ENCODE measurements around the gene DLX5. TPM values are rescaled to one million over a fixed set of nuclear protein-coding genes. Genes with fewer than 3 reads are reported as not detected.

The DLX5 gene
- total RNA-seq, 1 experiment from 2014 or later: 3.6 TPM

DNA sequence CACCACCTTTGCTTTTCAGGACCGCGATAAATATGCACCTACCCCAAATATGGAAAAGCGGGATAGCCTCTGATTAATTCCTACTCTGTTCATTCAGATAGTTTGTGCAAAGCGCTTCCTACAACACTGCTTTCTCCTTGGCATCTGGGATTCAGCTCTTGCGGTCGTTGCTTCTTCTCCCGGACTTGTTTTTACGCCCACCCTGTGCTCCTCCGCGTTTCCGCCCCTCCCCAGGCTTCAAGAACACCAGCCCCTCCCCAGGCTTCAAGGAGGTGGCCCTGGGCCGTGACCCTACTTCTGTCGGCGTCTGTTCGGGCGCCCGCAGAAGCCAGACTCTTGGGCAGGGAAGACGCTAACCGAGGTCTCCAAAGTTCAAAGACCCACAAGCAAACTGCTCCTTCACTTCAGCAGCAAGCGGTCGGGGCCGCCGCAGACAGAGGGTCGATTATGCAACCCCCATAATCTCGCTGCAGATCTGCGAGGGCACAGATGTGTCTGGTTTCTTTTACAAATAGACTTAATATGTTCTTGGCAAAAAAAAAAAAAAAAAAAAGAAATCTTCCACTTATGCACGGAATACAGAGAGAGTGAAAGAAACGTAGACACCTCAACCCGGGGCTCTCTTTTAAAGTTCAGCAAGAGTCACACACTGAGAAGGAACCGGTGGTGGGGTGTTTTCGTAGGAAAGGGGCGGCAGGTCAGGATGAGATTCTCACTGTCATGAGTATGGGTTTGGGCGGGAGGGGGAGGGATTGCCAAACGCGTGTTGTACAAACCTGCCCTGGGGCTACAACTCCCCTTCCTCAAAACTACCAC lies 1.9 kb downstream of the DLX5 start:
- Histone ChIP-seq H3K4me3 (peak overlapping the region; percentile 61), H3K27ac (peak overlapping the region; percentile 72), H3K36me3 (peaks cover 36% of the 10 kb centered on the region), H3K4me1 (replicated peaks) (peaks cover 57% of the 10 kb centered on the region), H3K9me3 (replicated peaks) (no peaks in the 10 kb centered on the region; the same call in 1 of the 2 replicates), H3K27me3 (replicated peaks) (no peaks in the 10 kb centered on the region)
- peak in 1 of 2 experiments; percentile 44 for DNase-seq (ENCODE audit: low read depth in 1 of 2, low spot score in 2 of 2)

DNA sequence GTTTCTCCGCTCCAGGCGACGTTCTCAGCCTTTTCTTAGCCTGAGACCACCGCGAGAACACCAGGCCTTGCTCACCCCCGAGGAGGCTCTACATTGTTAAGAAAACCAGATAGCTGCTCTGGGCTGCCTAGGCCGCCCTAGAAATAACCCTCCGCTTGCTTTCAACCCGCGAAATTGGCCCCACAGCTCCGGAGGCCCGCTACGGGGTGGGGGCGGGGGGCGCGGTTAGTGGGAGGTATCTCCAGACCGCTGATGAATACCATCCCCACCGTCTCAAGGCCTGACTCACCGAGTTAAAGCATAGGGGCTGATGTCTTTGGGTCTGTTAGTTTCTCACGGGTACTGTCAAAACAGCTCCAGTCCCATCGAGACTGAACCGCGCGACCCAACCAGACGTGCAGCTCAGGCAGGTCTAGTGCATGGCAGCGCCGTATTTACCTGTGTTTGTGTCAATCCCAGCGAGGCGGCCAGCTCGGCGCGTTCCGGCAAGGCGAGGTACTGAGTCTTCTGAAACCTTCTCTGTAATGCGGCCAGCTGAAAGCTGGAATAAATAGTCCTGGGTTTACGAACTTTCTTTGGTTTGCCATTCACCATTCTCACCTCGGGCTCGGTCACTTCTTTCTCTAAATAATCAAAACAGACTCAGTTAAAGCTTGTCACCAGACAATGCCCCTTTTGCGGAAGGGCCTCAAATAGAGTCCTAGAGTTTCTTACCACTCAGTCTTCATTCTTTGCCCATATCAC lies 2.7 kb downstream of the DLX5 start:
- no peaks in the 10 kb centered on the region for H3K27me3 ChIP-seq (replicated peaks)
- DNase-seq (ENCODE audit: low read depth in 1 of 2, low spot score in 2 of 2): peak; percentile 76 to 82
- peak overlapping the region; percentile 72 for H3K27ac ChIP-seq
- peaks cover 36% of the 10 kb centered on the region for H3K36me3 ChIP-seq
- no peaks in the 10 kb centered on the region for H3K9me3 ChIP-seq (replicated peaks)
- H3K4me3 ChIP-seq: peak overlapping the region; percentile 61
- peaks cover 59% of the 10 kb centered on the region for H3K4me1 ChIP-seq (replicated peaks)

DNA sequence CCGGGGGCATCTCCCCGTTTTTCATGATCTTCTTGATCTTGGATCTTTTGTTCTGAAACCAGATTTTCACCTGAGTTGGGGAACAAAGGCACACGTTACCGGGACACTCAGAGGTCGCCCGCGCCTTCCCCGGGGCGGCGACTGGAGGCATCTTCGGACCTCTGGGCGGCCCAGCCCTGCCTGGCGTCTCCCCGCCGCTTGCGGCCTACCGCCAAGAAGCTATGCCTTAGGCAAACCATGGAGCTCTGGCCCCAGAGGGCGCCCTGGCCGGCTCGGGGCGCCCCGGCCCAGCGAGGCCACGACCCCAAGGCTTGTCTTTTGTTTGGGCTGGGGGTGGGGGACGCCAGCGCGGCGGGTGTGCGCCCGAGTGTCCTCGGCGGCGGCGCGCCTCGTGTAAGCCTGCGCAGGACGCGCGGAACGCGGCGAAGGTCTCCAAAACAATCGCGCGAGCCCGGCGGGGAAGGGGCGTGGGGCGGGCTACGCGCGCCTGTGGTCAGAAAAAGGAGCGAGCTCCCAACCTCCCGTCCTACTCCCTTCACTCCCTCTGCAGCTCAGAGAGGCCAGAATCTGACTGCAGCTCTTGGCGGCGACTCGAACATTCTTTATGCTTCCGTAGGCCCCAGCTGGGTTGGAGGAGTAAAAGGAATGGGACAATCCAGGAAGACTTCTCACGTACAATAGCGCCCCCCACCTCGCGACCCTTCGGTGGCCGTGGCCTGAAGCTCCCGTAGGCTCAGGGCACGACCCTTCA lies 3.5 kb downstream of the DLX5 start:
- DNase-seq (ENCODE audit: low read depth in 1 of 2, low spot score in 2 of 2): peak; percentile 52 to 76
- peaks cover 59% of the 10 kb centered on the region for H3K4me1 ChIP-seq (replicated peaks)
- no peaks in the 10 kb centered on the region for H3K27me3 ChIP-seq (replicated peaks)
- H3K36me3 ChIP-seq: peaks cover 36% of the 10 kb centered on the region
- peak overlapping the region; percentile 61 for H3K4me3 ChIP-seq
- peak overlapping the region; percentile 72 for H3K27ac ChIP-seq
- H3K9me3 ChIP-seq (replicated peaks): no peaks in the 10 kb centered on the region

DNA sequence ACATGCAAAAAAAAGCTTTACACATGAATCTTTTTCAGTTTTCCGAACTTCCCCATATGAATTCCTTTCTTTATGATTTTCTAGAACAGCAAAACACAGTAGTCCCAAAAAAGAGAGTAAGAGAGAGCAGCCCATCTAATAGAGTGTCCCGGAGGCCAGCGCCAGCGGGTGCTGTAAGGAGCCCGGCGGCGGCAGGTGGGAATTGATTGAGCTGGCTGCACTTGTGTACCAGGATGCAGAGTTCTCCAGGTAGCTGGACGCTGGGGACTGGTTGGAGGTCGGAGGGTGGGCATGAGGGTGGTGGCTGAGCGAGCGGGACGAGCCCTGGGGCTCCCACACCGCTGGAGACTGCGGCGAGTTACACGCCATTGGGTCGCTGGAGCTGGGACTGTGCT lies 4.0 kb downstream of the DLX5 start:
- no peaks in the 10 kb centered on the region for H3K27me3 ChIP-seq (replicated peaks)

DNA sequence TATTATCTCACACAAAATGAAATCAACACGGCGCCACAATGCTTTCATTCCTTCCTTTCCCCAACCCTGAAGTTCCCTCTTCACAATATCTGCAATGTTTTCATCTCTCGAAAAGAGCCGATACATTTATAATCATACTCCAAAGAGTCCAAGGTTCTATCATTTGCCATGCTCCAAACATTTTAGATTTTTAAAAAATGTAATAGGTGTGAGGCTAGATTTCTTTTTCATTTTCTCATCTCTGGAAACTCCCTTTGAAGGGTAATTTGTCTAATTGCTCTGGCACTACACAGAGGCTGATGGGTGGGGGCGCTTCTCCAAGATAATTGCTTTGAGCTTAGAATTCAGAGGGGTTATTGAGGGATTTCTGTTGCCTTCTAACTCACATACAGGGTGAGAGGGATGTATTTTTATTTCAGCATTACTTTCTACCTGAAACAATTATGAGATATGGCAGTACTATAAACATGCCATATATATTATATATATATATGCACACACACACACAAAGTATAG lies 4.9 kb downstream of the DLX5 start:
- Histone ChIP-seq H3K27me3 (replicated peaks) (no peaks in the 10 kb centered on the region), H3K9me3 (replicated peaks) (no peaks in the 10 kb centered on the region), H3K4me3 (no peak overlapping the region), H3K27ac (peak overlapping the region; percentile 49), H3K36me3 (peaks cover 36% of the 10 kb centered on the region), H3K4me1 (replicated peaks) (peaks cover 59% of the 10 kb centered on the region)
- DNase-seq (ENCODE audit: low read depth in 1 of 2, low spot score in 2 of 2): peak in 1 of 2 experiments; percentile 62

More for the DNA sequence above, 4.0 kb downstream of the DLX5 start:
- Histone ChIP-seq H3K9me3 (replicated peaks) (no peaks in the 10 kb centered on the region), H3K36me3 (peaks cover 36% of the 10 kb centered on the region), H3K27ac (peak overlapping the region; percentile 72; the same call in 1 of the 2 replicates), H3K4me1 (replicated peaks) (peaks cover 59% of the 10 kb centered on the region), H3K4me3 (peak overlapping the region; percentile 61)
- DNase-seq (ENCODE audit: low read depth in 1 of 2, low spot score in 2 of 2): no peak

DNA sequence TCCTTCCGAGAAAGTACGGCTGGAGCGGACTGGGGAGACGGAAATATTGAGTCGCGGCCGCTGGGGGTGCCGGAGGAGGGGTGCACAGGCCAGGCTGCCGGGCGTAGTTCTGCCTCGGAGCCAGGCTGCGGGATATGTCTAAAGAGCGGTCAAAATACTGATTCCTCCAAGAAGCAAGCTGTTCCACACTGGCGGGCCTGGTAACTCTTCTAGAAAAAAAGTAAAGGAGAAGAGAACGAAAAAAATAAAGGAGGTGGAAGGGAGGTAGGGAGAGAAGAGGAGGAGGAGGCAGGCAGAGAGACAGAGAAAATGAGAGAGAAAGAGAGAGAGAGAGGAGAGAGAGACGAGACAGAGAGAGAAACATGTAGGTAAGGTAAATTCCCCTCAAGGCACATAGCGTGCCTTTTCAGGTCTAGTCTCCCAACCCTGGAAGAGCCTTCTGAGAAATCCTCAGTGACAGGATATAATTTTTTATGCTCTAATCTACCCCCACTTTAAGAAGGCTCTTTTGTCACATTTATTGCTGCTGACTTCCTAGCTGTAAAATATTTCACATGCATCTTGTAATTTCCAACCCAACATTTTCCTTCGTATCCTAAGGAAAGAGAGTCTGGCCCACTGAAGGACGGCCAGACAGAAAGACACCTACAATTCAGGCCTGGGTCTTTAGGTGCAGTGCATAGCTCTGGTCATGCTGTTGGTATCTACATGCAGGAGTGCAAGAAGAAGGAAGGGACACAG lies 5.7 kb downstream of the DLX5 start:
- Histone ChIP-seq H3K27ac (peak overlapping the region; percentile 49), H3K4me1 (replicated peaks) (peaks cover 66% of the 10 kb centered on the region), H3K4me3 (no peak overlapping the region), H3K27me3 (replicated peaks) (no peaks in the 10 kb centered on the region), H3K9me3 (replicated peaks) (no peaks in the 10 kb centered on the region), H3K36me3 (peaks cover 30% of the 10 kb centered on the region)
- peak in 1 of 2 experiments; percentile 67 for DNase-seq (ENCODE audit: low read depth in 1 of 2, low spot score in 2 of 2)

DNA sequence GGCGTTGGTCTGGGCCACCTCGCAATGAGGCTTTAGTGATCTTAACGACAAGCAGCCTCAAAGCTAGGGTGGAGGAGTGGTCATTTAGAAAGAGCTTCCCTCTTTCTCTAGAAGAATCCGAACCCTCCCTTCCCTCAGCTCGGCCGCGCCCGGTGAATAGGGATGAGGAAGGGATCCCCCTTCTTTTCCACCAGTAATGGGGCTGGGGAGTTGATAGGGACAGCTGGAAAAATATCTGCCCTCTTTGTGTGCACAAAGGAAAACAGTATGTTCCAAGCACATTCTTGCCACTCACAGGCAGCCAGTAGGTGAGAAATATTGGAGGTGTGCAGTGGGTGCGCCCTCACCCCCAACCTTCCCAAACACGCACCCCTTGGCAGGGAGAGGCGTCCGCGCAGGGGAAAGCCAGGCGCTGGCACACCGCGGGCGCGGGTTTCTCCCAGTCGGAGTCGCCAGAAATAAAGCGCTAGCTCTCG lies 6.5 kb downstream of the DLX5 start:
- Histone ChIP-seq H3K36me3 (peaks cover 28% of the 10 kb centered on the region), H3K27me3 (replicated peaks) (no peaks in the 10 kb centered on the region), H3K4me1 (replicated peaks) (peaks cover 66% of the 10 kb centered on the region), H3K4me3 (peak overlapping the region; percentile 35), H3K9me3 (replicated peaks) (no peaks in the 10 kb centered on the region), H3K27ac (peak overlapping the region; percentile 85)
- DNase-seq (ENCODE audit: low read depth in 1 of 2, low spot score in 2 of 2): peak in 1 of 2 experiments; percentile 64

DNA sequence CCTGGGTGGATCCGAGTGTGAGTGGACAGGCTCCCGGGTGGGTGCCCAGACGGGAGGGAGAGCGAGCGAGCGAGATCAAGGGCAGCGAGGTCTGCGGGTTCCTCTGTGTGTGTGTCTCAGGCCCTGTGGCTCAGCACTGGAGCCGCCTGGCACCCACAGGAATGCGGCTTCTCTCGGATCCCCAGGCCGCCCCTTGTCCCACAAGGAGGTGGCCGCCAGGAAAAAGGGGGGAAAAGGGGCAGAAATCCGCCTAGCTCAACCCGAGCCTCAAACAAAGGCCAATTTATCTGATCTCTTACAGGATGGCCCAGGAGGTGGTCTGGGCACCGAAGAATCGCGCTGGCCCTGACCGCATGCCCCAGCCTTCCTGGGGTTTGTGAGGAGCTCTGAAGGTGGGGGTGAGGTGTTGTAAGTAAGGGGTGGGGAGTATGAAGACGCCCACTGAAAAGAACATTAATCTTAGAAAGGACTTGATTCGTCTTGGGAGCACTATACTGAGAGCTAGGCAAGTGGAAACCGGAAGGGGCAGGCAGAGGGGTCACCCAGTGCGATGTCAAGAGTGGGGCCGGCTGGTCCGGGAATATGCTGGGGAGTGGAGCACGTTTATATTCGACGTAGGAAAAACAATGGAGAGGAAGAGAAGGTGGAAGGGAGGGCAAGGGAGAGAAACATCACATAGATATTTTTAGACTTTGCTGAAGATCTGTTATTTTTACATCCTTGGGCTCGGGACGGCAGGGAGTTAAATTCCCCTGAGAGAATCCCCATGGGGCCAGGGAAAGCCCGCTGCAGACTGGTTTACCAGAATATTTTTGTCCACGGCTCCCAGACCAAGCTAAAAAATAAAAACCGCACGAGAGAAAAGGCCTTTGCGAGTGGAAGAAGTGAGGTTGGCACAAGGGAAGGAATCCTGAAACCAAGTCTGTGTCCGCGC lies 7.2 kb downstream of the DLX5 start:
- Histone ChIP-seq H3K36me3 (peaks cover 28% of the 10 kb centered on the region), H3K27ac (peak overlapping the region; percentile 85), H3K9me3 (replicated peaks) (no peaks in the 10 kb centered on the region), H3K4me3 (peak overlapping the region; percentile 35), H3K4me1 (replicated peaks) (peaks cover 66% of the 10 kb centered on the region), H3K27me3 (replicated peaks) (no peaks in the 10 kb centered on the region)
- no peak for DNase-seq (ENCODE audit: low read depth in 1 of 2, low spot score in 2 of 2)

DNA sequence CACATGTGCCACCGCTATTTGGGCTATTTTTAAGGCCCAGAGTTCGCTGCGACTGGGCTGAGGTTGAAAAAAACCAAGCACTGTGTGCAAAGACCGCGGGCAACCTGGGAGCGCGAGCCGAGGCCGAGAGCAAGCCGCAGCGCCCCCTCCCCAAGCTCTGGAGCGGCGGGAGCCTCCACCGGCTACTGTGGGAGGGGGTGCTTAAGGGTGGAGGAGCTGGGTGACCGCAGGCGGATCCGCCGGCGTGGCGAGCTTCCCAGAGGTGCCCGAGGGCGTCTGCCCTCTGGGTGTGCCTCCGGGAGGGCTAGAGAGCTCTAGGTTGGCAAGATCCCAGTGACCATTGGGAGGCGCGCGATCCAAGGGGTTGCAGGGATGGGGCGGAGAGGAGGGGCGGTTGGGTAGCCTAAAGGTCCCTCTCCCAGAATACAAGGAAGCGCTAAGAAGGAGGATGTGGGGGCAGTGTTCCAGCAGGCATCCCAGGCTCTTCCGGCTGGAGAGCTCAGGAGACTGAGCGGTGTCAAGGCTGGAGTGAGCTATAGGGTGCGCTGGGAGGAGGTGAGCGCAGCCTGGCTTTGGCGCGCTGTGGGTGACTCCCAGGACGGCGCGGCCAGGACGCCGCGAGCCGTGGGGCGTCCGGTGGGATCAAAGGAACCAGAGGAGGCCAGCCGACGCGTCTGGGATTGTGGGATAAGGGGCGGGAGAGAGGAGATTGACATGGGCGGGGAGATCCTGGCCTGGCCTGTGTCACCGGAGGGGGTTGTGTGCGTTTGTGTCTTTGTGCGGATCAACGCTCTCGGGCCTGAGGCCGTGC lies 8.0 kb downstream of the DLX5 start:
- Histone ChIP-seq H3K27me3 (replicated peaks) (no peaks in the 10 kb centered on the region), H3K4me3 (peak overlapping the region; percentile 35), H3K9me3 (replicated peaks) (no peaks in the 10 kb centered on the region), H3K36me3 (peaks cover 20% of the 10 kb centered on the region), H3K27ac (peak overlapping the region; percentile 85), H3K4me1 (replicated peaks) (peaks cover 60% of the 10 kb centered on the region)
- peak; percentile 87 to 92 for DNase-seq (ENCODE audit: low read depth in 1 of 2, low spot score in 2 of 2)

DNA sequence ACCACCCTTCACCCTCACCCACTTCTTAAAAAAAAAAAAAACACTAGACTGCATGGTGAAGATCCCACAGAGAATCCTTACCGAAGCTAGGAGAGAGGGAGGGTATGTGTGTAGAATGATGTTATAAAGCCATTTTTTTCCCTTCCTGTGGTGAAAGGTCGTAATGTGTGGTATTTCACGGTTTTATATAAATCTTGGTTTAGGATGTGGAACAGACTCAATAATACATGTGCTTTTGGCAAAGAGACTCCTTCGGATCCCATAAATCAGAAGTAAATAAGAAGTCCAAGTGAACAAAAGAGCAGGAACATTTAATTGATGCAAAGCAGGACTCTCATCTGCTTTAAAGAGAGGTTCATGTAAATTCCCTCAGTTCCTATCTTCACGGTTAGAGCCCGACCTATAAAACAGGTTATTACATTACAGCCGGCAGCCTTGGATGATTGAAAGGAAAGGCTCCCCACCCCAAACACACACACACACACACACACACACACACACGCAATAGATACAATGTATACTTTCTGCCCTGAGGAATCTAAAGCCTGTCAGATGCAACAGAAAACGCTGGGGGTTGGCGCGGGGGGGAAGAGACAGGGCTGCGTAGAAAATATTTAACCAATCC lies 8.8 kb downstream of the DLX5 start:
- H3K27me3 ChIP-seq (replicated peaks): no peaks in the 10 kb centered on the region
- peak overlapping the region; percentile 85; the same call in 1 of the 2 replicates for H3K27ac ChIP-seq
- peaks cover 12% of the 10 kb centered on the region for H3K36me3 ChIP-seq
- peak overlapping the region; percentile 35 for H3K4me3 ChIP-seq
- H3K9me3 ChIP-seq (replicated peaks): no peaks in the 10 kb centered on the region
- DNase-seq (ENCODE audit: low read depth in 1 of 2, low spot score in 2 of 2): no peak
- H3K4me1 ChIP-seq (replicated peaks): peaks cover 54% of the 10 kb centered on the region

DNA sequence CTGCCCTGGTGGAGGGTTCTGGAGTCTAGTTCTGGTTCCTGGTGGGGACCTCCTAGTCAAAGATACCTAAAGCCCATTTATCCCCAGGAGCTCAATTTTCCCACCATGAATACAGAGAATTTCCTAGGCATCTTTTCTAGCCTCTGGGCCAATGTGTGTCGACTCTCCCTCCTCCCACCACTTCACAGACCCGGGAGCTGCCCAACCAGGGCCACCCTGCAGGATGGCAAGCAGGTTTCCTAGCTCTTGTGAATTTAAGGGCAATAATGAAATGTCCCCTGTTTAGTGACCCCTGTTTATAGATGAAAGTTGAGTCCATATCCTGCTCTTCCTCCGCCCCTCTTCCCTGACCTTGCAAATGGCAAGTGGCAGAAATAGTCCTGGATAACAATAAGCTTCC lies 9.4 kb downstream of the DLX5 start:
- Histone ChIP-seq H3K4me3 (no peak overlapping the region), H3K27me3 (replicated peaks) (no peaks in the 10 kb centered on the region), H3K36me3 (peaks cover 9% of the 10 kb centered on the region), H3K27ac (no peak overlapping the region), H3K9me3 (replicated peaks) (no peaks in the 10 kb centered on the region), H3K4me1 (replicated peaks) (peaks cover 54% of the 10 kb centered on the region)
- no peak for DNase-seq (ENCODE audit: low read depth in 1 of 2, low spot score in 2 of 2)

All from SJSA1 (cell line).